NCI-H2107 (cell line): ENCODE results near the gene DLL1.
A peak's percentile ranks its signal among the peaks of the same experiment; 100 is the strongest.

Experiments
- DNase-seq: peaks from one replicate; lab custom pipeline; 2025; lab: John Stamatoyannopoulos, UW

The DLL1 gene

DNA sequence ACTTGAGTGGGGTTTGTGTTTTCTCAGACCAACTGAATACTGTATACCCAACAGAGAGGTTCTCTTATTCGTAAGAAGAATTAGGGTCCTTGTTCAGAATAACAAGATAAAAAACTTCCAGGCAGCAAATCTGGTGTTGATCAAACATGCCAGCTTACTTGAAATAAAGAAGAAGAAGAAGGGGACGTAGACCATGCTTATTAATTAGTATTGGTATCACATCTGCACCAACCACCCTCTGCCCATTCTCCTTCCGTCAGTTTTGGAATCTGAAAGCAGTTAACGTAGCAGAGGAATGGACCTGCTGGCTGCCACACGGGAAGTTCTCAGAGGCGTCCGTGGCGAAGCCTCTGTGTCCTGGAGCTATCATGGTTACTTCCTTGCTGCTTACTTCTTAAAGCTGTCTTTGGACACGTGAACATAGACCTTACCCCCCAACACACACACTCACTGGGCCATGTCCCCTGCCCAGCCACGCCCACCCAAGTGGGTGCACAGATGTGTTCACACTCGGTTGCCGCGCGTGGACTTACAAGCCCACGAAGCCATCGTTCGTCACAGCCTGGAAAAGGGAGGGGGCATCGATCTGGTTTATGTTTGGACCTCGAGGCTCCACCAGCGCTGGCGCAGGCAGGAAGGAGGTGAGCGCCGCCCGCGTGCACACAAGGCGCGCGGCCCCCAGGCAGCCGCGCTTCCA lies 4.1 kb upstream of the DLL1 start:
- DNase-seq, result no peak

DNA sequence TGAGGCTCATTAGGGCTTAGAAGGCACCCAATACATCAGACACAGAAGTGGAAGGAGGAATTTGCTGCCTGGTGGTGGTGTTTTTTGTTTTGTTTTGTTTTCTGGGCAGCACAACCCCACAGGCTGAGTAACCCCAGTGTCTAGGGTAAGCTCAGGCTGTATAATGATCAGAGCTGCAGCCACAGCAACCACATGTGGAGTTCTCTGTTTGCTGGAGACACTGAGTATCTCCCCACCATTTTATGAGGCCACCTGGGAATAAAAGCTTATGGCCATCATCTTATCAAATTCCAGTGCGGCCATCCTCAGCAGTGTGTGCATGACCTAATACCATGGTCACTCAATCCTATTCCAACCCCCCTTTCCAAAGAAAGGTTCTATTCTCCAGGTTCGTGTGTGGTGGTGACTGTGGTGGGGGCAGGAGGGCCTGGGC lies 3.4 kb upstream of the DLL1 start:
- no peak for DNase-seq

DNA sequence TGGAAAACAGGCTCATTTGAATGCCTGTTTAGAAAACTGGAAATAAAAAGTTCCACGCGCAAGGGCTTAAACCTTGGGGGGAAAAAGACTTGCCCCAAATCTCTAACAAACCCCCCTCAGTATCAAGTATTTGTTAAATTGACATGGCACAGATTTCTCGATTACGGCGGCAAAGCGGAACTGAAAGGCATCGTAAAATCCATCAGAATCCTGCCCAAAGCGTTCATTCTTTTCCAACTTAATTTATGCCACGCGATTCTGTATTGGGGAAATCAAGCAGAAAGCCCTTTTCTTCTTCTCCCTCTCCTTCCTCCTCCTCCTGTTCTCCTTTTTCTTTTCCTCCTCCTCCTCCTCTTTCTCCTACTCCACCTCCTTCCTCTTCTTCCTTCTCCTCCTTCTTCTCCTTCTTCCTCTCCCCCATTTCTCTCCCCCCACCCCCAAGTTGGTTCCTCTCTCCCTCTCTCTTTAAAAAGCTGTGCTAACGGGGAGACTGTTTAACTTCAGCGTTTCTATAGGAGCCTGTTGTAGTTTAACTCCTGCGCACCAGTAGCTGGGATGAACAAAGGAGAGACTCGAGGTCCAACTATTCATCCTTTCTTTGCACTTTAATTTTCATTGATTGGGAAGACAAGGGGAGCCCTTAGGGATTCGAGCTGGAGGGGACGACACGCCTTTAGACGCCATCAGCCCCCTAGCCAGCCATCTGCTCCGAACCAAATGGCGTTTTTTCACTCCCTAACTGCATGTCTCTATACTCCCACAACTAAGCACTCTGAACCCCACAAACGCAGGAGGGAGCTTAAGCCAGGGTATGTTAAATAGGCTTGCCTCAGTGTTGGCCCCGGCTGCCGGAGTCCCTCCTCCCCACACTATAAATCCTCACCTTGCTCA lies 2.7 kb upstream of the DLL1 start:
- DNase-seq, result no peak

DNA sequence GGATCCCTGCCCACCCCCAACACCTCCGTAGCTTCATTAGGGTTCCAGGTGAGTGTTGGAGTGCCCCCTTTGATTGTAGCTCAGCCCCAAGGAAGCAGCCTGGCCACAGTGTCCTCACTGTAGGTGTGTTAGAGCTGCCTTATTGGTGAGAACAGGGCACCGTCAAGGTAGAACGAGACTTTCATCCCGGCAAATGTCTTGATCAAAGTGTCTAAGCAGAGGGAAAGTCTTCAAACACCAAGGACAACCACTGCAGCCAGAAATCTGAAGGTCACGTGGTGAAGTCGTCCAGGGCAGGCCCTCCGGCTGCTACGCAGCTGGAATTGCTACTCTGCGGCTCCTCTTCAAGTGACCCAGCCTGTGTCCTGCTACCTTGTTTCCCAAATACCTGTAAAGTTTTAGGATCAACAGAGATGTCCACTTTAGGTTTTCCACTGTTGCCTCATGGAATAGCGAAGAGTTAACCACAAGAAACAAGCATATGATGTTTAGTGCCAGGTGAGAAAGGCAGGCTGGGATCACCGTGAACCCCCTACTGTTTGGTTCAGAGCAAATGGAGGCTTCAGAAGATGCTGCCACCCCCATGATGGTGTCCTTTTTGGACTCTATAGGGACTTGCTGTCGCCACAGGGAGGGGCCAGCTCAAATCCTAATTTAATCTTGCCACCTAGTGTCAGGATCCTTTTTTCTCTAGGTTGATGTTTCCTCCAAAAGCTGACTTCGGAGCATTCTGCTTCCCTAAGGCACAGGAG lies 1.7 kb upstream of the DLL1 start:
- DNase-seq, result no peak

DNA sequence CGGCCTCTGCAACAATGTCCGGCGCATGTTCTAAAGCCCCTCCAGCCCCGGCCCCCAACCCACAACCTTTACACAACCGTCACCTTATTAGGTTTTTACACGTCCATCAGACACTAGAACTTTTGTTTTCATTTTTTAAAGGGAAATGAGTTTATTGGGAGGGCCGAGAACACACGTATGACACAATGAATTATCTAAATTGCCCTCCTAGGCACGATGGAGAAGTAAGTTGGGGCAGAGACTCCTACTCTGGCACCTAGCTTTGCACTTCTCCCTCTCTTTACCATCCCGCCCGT lies 1.2 kb upstream of the DLL1 start:
- DNase-seq, result no peak

DNA sequence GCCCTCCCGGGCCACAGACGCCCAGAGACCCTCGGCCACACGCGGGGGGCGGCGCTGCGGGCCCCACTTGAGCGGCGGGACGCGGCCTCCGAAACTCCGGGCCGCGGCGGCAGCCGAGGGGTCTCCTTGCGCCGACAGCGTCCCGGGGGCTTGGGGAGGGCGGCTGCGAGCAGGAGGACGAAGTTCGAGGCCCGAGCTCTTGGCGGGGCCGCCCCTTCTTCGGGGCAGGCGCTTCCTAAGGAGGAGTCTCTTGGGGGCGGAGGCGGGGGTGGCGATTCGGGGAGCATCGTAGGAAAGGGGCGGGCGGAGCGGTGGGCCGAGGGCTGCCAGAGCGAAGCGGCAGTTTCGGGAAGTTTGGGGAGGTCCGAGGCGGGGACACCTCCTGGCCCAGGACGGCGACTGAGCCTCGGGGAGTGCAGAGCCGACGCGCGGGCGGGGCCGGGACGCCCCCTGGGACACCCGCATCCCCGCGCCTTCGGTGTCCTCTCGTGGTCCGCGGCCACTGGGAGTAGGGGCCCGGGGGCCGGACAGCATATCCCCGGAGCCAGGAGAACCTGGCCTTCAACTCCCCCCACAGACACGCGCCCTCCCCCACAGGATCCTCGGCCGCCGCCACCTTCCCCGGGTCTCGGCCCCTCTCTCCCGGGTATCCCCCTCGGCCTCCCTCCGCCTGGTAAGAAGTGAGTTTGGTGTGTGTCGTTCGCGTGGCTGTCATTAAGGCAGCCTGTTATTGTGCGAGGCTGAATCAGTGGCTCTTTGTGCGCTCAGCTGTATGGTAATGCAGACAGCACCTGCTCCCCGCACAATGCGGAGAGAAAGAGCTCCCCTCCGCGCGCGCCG lies 613 bp upstream of the DLL1 start:
- DNase-seq, result peak; percentile 50

DNA sequence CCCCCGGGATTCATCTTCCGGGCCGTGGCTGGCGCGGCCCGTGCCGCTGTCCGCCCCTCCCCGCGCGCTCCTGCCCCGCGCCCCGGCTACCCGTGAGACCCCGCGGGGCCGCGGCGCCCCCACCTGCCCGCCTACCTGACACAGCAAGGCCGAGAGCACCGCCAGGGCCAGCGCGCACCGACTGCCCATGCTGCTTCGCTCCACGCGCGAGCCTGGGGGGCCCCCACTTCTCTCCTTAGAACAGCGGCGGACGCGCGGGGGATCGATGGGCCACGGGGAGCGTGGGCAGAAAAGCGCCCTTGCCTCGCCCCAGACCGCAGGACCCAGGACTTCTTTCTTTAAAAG lies 955 bp downstream of the DLL1 start:
- no peak for DNase-seq

DNA sequence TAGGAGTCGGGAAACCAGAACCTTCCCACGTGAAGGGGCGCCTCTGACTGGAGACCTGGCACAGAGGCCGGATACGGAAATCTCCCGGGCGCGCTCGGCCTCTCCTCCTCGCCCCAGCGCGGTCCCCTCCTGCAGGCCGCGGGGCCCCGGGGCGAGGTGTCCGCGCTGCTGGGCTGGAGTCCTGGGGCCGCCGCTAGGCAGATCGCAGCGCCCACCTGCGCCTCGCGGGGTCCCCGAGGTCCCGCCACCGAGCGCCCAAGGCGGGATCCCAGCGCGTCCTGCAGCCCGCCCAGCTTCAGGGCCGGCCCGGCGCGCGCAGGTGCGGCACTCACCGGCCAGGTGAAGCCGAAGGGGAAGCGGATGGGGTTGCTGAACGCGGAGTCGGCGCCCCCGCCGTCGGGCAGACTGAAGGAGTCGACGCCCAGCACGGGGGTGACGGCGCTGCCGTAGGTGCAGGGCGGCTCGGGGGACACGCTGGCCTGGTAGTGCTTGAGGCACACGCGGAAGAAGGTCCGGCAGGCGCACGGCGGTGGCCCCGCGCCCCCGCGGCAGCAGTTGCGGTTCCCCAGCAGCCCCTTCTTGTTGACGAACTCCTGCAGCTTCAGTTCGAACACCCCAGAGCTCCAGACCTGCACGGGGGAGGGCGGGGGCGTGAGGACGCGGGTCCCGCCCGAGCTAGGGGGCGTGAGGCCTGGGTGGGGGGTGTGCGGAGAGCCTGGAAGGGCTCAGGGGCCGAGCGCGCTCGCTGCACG lies 1.5 kb downstream of the DLL1 start:
- no peak for DNase-seq

DNA sequence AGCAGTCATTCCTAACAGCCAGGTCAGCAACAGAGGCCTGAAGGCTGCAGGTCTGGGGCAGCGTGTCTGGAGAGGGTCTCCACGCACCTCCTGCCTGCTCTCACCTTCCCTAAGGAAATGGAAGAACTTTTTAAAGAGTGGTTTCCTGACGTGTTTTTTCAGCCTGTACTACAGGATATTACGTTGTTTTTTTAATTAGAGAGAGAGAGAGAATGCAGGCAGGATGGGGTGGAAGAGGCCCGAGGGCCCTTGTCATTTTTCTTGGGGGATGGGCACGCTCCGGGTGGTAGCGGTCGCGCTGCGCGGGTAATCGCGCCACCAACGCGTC lies 2.1 kb downstream of the DLL1 start:
- DNase-seq, result no peak

DNA sequence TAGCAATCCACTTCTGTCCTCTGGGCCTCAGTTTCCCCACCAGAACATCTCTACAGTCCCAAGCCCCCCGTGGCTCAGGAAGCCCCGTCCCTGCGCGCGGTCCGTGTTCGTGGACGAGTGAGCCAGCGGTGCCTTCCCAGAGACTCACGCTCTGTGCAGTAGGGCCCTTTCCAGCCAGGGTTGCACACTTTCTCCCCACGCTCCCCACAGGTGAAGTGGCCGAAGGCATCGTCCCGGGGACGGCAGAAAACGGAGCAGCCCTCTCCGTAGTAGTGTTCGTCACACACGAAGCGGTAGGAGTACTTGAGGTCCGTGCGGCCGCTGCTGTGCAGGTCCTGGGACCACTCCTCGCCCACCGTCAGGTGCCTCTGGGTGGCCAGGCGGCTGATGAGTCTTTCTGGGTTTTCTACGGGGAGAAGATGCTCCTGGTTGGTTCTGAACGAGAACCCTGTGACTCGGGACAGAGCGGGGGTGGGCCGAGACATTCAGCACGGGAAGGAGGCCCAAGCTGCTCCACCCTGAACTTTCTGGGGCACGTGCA lies 2.7 kb downstream of the DLL1 start:
- DNase-seq, result no peak

DNA sequence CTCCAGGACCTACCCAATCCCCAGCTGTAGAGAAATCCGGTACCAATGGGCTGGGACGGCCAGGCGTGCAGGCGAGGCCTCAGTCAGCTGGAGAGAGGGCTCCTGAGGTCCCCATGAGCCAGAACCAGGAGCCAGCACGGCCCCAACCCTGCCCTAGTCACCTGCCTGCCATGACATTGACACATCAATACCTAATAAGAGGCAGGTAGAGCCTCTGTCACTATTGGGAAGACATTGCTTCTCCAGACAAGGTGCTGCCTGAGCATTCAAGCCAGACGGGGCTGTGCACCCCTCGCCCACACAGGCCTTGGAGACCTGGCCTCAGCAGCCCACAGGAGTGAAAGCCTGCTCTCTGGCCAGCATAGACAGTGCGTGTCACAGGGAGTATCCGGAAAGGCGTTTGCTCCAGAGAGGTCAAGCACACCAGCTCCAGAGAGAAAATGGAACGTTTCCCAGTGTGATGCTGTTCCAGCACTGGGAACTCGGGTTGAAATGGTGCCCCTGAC lies 3.5 kb downstream of the DLL1 start:
- DNase-seq, result no peak

DNA sequence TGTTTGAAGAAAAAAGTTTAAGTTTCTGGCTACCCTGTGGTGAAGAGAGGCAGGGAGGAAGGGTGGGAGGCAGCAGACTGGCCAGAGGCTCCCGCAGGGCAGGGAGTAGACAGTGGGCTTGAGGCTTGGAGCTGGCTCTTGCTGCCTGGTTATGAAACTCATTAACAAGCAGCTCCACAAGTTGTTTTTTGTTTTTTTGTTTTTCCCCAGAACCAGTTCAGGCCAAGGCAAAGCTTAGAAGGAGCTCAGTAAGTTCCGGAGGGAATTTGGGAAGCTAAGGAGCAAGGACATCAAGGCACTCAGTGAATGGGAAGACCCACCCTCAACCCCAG lies 4.0 kb downstream of the DLL1 start:
- no peak for DNase-seq

DNA sequence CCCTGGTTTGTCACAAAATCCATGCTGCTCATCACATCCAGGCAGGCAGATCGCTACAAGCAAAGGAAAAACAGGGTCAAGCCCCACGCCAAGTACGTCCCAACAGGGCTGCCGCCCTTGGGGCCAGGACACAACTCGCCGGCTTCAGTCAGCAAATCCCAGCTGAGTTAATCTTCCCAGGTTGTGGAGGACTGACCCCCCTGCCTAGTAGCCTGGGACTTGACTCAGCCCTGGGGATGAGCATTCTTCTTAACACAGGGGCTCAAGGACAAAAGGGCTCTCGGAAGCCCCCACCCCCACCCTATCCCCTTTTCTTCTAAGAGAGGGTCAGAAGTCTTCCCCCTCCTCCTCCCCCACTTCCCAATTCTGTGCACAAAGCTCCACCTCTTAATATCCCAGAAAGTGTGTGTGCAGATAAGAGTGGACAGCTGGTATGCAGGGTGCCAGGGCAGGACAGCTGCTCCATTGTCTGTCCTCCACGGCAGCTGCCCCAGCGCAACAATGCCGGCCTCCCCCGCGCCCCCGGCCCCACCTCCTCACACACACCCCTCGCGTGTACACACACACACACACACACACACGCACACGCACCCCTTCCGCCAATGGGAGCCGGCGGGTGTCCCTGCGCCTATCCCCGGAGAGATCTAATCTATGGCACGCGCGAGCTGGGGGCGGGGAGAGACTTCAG lies 4.5 kb downstream of the DLL1 start:
- DNase-seq, result no peak

DNA sequence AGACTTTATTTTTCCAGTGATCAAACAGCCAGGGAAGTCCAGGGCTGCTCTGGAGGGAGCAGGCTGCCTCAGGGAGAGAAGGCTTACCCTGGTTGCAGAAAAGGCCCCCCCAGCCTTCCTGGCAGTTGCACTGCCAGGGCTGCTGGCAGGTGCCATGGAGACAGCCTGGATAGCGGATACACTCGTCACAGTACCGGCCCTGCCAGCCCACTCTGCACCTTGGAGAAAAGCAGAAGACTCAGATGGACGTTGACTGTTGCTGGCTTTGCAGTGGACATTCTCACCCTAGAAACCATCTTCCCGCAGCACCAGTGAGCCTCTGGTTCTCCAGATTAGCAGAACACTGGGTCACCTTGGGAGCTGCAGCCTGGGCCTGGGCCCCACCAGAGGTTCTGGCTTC lies 5.4 kb downstream of the DLL1 start:
- no peak for DNase-seq

DNA sequence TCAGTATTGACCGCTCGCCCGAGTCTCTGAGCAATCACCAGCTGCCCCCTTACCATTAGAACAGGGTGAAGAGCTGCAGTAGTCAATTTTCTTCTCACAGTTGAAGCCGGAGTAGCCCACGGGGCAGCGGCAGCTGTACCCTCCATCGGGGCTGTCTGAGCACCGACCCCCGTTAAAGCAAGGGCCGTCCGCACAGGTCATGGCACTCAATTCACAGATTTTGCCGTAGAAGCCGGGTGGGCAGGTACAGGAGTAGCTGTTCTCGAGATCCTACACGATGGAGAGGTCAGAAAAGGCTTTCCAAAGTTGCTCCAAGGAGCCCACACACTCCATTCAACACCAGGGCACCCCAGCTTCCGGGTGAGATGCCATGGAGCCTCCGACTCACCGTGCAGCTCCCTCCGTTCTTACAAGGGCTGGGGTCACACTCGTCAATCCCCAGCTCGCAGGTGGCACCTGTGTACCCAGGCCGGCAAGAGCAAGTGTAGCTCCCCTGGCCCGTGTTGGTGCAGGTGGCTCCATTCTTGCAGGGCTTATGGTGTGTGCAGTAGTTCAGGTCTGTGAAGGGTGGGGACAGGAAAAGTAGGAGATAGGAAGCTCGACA lies 5.9 kb downstream of the DLL1 start:
- no peak for DNase-seq

DNA sequence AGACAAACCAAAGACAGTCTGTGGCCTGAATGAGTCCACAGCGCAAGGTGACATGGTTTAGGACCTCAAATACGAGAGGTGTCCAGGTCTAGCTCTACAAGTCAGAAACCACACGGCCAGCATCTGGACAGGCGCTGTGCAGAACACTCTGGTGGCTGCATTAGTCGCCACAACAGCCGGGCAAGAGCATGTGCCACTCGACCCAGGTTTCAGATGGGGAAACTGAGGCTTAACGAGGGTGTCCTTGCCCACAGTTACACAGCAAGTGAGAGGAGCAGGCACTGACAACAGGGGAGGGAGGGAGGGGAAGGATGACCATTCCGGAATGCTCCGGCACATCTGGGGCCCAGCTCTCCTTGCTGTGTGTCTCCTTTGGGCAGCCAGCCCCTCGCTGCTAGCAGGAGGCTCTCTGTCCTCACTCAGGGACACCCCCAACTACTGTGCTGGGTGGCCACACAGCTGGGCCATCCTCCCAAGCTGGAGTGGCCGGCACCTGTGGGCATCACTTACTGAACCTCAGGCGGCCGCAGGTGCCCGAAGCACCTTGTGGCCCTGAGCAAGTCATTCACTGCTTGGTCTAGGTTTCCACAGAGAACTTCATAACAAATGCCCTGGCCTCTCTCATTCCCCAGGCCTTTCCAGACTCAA lies 6.6 kb downstream of the DLL1 start:
- no peak for DNase-seq

DNA sequence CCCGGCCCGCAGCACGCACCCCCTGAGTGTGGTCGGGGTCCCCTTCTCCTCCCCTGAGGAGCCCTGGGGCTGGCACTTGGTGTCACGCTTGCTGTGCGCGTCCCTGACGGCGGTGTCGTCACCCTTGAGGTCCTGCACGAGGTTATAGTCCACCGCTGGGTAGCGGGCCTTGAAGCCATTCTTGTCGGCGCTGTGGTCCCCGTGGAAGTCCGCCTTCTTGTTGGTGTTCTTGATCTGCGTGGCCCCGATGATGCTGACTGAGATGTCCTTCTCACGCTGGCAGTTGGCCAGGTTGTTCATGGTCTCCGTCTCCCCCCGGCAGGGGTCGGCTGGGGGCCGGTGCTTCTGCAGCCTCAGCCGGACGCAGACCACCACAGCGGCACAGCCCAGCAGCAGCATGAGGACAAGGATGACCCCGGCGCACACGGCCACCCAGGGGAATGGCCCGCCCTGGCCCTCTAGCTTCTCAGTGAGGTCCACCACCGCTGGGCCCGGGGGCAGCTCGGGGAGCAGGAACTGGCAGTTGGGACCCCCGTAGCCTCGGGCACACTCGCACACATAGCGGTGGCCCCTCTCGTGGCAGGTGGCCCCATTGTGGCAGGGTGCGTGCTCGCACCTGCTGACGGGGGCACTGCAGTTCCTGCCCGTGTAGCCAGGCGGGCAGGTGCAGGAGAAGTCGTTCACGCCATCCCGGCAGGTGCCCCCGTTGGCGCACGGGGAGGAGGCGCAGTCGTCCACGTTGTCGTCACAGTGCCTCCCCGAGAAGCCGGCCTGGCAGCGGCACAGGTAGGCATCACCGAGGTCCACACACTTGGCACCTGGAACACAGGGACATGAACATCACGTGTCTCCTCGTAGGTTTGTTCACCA lies 7.4 kb downstream of the DLL1 start:
- DNase-seq, result no peak

DNA sequence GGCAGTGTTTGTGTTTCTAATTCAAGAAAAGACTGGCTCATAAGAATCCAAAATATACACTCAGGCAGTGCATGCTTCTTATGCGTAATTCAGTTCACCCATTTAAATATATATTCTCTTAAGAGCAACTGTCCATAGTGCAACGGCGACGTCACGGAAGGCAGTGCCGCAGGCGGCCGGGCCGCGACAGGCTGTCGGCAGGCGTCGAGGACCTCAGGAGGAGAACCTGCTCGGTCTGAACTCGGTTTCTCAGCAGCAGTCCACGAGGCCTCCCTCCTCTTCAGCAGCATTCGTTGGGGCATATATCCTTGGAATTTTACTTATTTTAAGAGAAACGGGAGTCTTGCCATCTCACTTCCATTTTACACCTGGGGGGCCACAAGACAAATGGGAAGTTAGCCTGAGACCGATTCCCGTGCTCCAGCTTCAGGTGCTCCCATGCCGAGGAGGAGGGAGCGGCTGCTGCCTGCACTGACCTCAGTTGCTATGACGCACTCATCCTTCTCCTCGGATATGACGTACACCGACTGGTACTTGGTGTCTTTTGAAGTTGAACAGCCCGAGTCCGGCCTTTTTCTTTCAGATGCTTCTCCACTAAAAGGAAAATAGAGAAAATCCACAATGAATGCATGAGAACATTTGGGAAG lies 8.2 kb downstream of the DLL1 start:
- no peak for DNase-seq
